GM18508 (cell line): Measurements from ENCODE around the gene PAFAH1B1.

Experiments used
- ATAC-seq: cut with Tn5 transposase; IDR thresholded peaks from one replicate; pipeline ENCODE4 v1.9.1; 2021; ENCODE audit warnings: moderate number of reproducible peaks; ENCODE audit not compliant: insufficient read depth, unreplicated experiment

The PAFAH1B1 gene

GRCh38 chr17:2711608-2712299 is 118.3 kb downstream of the PAFAH1B1 start, which contains the start of gene CLUH:
TSS of gene CLUH (minus strand) at chr17:2711764. CDS start at chr17:2711661, 103 bp downstream.
- peak; percentile 61 for ATAC-seq

- ATAC-seq: no peak
Measured at GRCh38 chr17:2712300-2713043, 119.0 kb downstream of the PAFAH1B1 start.

GRCh38 chr17:2713881-2714280 is 120.4 kb downstream of the PAFAH1B1 start:
- ATAC-seq: no peak

GRCh38 chr17:2716649-2717048 is 123.2 kb downstream of the PAFAH1B1 start:
- ATAC-seq: no peak

GRCh38 chr17:2718150-2718938 is 124.9 kb downstream of the PAFAH1B1 start:
- ATAC-seq: no peak

GRCh38 chr17:2719861-2720260 is 126.4 kb downstream of the PAFAH1B1 start:
- no peak for ATAC-seq

- no peak for ATAC-seq
Measured at GRCh38 chr17:2721603-2722002, 128.1 kb downstream of the PAFAH1B1 start.

GRCh38 chr17:2722611-2723010 is 129.2 kb downstream of the PAFAH1B1 start:
- no peak for ATAC-seq

- ATAC-seq: no peak
Measured at GRCh38 chr17:2723505-2723996, 130.1 kb downstream of the PAFAH1B1 start.

- ATAC-seq: no peak
Measured at GRCh38 chr17:2723997-2724783, 130.7 kb downstream of the PAFAH1B1 start.

GRCh38 chr17:2724784-2725164 is 131.3 kb downstream of the PAFAH1B1 start:
- no peak for ATAC-seq

- ATAC-seq: no peak
Measured at GRCh38 chr17:2730764-2731353, 137.4 kb downstream of the PAFAH1B1 start.

- ATAC-seq: no peak
Measured at GRCh38 chr17:2731807-2732206, 138.4 kb downstream of the PAFAH1B1 start.

- ATAC-seq: no peak
Measured at GRCh38 chr17:2734939-2735338, 141.5 kb downstream of the PAFAH1B1 start.
